Iris pigment epithelial cell (primary cell): ENCODE measurements around the gene SPATA33.
"Not testable (repeated sequence)": the region's sequence is repeated elsewhere in the genome, so short reads cannot be mapped to it uniquely, and the experiment has no call there.

ENCODE experiments used
- DNase-seq: peaks from one replicate; pipeline ENCODE4 v3.0.0-alpha.2; 2011; ENCODE audit warnings: low read depth

The SPATA33 gene

DNA sequence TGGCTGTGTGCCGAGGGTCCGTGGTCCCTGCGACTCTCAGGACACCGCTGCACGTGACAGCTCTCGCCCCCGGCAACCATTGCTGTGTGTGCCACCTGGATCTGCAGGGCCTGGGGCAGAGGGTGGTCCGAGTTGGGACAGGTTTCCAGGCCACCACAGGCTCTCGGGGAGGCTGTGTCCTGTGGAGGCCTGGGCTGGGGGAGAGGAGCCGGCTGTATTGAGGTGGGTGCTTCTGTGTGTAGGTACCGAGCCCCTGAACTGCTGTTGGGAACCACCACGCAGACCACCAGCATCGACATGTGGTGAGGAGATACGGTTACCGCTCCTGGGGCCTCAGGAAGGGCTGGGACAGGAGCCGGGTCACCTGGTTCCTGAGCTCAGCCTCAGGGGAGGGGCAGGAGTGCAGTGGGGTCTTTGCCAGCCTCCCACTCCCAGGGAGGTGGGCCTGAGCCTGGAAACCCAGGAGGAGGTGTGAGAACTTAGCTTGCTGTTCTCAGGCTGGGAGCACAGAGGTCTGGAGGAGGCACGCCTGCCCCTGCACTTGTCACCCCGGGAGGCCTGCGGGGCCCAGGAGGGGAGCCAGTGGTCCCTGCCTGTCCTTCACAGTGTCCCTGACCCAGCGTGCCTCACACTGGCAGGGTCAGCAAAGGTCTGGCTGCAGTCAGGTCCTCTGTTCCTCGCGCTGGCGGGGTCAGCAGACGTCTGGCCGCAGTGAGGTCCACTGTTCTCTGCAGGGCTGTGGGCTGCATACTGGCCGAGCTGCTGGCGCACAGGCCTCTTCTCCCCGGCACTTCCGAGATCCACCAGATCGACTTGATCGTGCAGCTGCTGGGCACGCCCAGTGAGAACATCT lies 36.5 kb downstream of the SPATA33 start:
- DNase-seq, result no peak

DNA sequence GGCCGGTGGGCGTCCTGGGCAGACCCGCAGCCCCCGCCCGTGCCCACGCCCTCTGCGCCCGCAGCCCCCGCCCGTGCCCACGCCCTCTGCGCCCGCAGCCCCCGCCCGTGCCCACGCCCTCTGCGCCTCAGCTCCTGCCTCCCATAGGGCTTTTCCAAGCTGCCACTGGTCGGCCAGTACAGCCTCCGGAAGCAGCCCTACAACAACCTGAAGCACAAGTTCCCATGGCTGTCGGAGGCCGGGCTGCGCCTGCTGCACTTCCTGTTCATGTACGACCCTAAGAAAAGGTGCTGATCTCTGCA lies 37.1 kb downstream of the SPATA33 start:
- not testable (repeated sequence) for DNase-seq

DNA sequence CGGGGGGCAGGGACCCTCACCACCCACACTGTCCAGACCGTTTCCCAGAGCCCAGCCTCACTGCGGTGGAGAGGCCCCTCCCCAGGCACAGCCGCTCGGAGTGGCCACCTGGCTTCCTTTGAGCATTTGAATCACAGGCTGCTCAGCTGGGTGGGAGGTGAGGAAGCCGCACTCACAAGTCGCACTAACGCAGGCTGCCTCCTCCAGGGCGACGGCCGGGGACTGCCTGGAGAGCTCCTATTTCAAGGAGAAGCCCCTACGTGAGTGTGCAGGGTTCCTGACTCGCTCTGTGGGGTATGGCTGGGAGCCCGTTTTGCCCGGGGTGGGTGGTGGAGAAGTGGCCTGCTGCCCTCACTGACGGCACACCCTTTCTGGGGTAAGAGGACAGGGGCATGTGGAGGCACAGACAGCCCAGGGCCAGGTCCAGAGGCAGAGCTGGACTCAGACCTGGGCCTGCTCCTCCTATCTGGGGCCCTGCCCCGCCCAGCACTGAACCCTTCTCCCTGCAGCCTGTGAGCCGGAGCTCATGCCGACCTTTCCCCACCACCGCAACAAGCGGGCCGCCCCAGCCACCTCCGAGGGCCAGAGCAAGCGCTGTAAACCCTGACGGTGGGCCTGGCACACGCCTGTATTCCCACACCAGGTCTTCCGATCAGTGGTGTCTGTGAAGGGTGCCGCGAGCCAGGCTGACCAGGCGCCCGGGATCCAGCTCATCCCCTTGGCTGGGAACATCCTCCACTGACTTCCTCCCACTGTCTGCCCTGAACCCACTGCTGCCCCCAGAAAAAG lies 37.6 kb downstream of the SPATA33 start:
- no peak for DNase-seq

DNA sequence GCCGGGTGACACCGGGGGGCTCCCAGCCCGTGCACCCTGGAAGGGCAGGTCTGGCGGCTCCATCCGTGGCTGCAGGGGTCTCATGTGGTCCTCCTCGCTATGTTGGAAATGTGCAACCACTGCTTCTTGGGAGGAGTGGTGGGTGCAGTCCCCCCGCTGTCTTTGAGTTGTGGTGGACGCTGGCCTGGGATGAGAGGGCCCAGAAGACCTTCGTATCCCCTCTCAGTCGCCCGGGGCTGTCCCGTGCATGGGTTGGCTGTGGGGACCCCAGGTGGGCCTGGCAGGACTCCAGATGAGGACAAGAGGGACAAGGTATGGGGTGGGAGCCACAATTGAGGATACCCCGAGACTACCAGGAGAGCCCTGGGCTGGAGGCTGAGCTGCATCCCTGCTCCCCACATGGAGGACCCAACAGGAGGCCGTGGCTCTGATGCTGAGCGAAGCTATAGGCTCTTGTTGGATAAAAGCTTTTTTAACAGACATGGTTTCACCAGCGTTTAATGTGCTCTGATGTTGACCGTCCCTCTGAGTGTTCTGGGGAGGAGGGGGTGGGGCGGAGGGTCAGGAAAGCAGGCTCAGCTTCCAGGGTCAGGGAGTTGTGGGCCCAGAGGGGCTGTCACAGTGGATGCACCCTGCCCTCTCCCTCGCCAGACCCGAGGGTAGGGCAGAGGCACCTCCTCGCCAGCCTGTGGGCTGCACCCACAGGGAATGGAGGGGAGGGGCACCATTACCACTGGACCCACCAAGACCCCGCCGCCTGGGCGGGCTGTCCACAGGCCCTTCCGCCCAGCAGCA lies 38.4 kb downstream of the SPATA33 start:
- no peak for DNase-seq

DNA sequence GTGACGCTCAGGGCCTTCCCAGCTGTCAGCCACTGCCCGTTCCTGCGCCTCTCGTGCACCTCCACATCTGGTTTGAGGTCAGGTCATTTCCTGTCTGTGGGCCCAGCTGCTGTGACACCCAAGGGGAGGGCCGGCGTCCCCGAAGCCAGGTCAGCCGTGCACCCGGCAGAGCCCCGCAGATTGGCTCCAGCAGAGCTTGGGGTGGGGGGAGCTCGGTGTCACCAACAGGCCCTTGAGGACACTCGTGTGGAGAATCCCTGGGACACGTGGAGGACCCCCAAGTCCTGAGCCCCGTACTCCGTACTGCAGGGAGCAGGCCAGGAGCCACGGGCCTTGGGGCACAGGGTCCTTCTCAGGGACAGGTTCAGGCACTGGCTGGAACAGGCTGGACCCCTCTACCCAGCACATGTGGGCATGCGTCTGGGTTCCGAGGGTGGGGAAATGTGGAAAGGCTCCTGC lies 39.1 kb downstream of the SPATA33 start:
- DNase-seq, result no peak

DNA sequence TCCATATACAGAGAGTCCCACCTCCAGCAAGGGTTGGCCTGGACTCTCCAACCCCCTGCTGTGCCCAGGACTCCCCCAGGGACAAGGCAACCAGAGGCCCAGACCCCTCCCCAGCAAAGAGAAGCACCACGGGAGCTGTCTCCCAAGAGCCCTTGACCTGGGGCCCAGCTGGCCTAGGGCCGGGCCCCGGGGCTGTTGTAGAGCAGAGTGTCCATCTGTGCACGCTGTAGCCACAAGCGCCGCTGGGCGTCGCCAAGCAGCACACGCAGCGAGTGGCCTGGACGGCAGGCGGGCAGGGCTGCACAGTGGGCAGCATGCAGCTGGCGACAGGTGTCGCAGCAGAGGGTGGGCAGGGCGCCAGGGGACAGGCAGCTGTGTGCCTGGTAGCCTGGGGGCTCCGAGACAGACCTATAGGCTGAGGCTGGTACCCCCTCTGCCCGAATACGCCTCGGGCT lies 39.6 kb downstream of the SPATA33 start:
- no peak for DNase-seq

DNA sequence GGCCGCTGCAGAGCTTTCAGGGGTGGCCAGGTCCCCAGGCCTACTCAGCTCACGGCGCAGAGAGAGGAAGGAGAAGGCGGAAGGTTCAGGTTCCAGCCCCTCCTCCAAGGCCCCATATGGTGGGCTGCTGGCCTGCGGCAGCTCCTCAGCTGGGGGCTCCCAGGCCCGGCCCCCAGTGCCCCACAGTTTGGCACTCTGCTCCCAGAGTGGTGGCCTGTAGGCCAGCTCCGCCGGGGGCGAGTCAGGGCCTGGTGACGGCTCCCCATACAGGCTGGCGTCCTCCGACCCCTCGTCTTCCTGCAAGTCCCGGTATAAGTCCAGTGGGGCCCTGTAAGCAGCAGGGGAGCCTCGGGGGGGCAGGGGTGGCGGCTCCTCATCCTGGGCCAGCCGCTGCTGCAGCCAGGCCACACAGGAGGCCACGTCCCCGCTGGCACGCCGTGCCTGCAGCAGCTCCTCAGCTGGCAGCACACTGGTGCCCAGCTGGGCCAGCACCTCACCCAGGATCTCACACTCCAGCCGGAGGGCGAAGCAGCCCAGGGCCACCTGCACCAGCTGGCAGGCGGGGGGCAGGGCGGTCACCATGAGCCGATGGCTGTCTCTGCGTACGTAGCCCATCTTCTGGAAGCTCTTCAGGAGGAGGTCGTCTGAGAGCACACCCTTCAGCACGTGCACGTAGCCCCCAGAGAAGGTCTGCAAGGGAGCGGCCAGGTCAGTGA lies 40.1 kb downstream of the SPATA33 start:
- no peak for DNase-seq

DNA sequence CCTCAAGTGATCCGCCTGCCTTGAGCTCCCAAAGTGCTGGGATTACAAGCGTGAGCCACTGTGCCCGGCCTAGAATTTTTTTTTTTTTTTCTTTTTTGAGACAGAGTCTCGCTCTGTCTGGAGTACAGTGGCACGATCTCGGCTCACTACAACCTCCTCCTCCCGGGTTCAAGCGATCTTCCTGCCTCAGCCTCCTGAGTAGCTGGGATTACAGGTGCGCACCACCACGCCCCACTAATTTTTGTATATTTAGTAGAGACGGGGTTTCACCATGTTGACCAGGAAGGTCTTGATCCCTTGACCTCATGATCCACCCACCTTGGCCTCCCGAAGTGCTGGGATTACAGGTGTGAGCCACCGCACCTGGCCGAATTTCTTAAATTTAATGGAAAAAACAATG lies 41.1 kb downstream of the SPATA33 start:
- DNase-seq, result not testable (repeated sequence)

DNA sequence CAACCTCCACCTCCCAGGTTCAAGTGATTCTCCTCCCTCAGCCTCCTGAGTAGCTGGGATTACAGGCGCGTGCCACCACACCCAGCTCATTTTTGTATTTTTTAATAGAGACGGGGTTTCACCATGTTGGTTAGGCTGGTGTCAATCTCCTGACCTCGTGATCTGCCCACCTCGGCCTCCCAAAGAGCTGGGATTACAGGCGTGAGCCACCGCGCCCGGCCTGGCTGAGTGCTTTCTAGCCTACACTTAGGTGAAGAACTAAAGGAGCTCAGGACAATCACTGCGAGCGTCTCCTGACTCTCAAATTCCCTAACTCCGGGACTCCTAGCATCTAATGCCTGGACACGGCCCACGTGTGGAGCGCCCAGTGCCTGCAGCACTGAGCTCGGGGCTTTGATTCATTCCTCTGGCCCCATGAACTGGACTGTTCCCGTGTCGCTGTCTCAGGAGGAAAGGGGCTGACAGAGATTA lies 42.0 kb downstream of the SPATA33 start:
- DNase-seq, result not testable (repeated sequence)

DNA sequence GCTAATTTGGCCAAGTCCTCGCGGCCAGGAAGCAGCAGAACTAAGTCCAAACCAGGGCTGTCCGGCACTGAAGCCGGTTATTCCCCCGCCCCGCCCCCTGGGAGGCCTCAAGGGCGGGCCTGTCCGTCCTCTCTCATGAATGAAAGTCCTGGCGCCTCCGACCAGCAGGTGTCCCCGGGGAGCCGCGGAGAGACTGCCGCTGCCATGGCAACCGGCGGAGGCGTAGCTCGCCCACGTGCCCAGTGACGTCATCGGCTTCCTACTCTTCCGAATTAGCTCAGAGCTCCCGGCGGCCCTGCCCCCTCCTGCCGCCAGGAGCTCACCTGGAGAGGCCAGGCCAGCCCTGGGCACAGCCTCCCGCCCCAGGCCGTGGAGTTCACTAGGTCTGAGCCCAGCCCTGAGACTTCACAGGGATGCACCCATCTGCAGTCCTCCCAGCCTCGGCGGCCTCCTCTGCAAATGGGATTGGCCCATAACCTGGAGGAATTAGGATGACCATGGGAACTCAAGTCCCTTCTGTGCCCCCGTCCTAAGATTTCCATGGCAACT lies 42.5 kb downstream of the SPATA33 start:
- peak; percentile 97 for DNase-seq

DNA sequence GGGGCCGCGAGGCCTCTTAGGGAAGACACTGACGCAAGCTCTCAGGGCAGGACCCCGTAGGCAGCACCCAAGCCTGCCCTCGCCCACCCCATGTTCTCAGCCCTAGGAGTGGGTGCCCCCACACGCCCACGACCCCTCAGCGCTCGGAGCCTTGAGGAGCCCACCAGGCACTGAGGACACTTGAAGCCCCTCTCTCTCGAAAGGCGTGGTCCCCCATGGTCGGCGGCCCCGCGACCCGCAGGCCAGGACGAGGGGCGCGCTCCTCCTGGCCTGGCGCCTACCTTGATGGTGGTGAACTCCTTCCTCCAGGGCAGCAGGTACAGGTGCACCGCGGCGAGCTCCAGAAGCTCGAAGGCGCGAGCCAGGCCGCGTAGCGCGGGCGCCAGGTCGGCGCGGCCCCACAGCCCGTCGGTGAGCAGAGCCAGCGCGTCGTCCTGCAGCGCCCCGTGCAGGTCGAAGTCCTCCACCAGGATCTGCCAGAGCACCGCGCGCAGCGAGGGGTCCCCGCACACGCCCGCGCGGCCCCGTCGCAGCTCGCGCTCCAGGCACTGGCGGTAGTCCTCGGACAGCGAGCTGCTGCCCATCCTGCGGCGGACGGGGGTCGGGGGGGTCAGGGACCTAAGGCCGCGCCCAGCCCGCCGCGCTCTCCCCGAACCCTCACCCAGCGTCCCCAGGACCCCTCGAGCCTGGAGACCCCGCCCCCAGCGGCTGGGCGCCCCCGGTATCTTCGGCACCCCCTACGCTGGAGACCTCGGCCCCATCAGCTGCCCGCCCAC lies 43.2 kb downstream of the SPATA33 start:
- DNase-seq, result peak; percentile 51

DNA sequence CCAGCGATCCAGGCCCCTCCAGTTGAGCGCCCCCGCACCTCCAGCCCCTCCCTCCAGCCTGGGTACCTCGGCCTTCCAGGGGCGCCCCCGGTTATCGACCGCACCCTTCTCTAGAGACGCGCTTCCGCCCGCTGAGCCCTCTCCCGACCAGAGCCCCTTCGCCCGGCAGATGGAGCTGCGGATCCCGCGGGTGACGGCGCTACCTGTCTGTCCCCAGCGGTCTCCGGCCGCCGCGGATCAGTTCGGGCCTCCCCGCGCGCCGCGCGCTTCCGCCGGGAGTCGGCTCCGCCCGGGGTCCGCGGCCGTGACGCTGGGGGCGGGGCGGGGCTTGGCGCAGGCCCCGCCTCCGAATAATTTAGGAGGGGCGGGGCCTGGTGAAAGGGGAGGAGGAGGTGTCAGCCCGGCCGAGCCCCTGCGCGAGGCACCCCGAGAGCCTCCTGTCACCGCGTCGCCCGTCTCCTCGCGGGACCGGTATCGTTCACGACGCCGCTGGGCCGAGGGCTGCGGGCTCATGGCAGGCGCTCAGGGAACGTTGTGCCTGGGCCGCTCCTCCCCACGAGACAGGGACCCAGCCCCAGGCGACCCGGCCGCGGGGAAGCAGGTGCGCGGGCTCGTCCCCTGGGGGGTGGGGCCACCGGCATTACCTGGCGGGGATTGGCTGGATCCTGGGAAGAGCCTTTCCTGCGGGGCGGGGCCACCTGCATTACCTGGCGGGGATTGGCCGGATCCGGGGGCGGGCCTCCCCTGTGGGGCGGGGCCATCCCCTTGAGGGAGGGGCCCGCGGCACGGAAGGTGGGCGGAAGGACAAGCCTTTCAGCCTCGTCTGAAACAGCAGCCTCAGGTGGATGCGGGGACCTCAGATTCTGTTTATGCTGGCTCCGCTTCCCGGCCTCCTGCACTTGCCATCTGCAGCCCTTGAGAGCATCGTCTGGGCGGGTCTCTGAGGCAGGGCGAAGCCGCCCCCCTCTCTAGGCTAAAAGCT lies 44.1 kb downstream of the SPATA33 start, which contains the start of gene SPATA2L:
Gene SPATA2L, minus strand, starts transcription at position 281 of the 982 bp plus-strand sequence. CDS start 473 bp downstream, outside the sequence.
- DNase-seq, result peak; percentile 84

DNA sequence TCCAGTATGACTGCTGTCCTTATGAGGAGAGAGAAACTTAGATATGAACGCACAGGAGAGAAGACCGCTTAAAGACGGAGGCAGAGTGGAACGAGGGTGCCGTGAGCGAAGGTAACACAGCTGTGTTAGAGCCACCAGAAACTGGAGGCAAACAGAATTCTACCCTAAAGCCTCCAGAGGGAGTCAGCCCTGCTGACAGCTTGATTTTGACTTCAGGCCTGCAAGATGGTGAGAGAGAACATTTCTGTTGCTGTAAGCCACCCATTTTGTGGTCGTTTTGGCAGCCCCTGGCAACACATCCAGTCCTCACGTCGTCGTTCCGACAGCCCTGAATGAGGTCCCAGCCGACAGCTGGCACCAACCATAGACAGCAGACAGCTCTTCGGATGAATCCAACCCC lies 46.6 kb downstream of the SPATA33 start:
- no peak for DNase-seq

DNA sequence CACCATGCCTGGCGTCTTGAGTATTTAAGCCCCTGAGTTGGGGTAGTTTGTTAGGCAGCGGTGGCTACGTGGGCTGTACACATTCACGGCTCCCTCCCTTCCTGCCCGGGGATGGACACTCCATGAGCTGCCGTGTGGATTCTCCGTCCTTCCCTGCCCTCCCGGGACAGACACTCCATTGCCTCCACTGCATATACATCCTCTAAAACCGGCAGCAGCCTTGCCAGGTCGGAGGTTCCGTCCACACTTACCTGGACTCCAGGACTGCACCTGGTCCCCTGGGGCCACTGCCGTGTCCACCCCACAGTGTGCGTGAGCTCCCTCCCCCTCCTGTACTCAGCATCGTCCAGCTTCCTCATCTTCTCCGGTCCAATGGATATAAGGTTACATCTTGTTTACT lies 47.4 kb downstream of the SPATA33 start:
- DNase-seq, result no peak

DNA sequence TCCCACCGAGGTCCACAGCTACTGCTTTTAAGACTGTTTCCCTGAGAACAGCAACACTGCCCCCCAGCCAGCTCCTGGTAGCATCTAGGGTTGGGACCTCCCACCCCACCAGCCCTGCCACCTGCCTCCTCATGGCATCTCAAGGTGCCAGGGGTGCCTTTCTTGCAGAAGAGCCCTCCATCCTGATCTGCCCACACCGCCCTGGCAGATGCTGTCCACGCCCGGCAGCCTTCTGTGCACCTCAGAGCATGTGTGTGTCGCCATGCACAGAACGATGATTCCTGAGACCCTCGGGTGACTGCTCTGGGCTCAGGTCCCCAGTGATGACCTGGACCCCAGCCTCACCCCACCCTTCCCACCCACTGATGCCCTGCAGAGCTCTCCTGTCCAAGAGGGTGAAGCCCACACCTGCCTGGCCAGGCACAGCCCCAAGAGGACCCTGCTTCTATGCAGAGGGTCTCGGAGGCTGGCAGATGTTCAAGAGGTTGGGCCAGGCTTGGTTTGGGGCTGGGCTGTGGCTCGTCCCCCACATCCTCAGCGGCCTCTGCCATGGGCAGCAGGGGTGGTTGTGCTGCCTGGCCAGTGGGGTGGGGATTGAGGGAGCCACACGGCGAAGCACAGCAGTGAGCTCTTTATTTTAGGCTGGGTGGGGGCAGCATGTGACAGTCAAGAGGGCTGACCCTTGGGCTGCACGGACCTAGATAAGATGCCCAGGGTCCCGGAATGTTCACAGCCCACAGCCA lies 49.1 kb downstream of the SPATA33 start:
- DNase-seq, result no peak

DNA sequence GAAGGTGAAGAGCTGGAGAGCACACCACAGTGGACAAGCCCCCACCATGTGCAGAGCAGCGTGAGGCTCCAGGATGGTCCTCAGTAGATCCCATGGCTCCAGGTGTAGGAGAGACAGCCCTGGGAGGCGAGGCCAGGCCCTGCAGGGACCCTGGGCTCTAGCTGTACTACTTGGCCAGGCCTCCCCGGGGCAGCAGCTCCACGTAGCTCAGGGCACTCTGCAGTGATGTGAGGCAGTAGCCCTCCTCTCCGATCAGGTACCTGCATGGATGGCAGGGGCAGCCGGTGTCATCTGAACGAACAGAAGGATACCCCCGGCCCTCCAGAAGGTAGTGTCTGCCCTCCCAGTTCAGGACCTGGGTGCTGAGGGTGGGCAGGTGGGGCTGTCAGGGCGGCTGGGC lies 50.1 kb downstream of the SPATA33 start:
- DNase-seq, result no peak

DNA sequence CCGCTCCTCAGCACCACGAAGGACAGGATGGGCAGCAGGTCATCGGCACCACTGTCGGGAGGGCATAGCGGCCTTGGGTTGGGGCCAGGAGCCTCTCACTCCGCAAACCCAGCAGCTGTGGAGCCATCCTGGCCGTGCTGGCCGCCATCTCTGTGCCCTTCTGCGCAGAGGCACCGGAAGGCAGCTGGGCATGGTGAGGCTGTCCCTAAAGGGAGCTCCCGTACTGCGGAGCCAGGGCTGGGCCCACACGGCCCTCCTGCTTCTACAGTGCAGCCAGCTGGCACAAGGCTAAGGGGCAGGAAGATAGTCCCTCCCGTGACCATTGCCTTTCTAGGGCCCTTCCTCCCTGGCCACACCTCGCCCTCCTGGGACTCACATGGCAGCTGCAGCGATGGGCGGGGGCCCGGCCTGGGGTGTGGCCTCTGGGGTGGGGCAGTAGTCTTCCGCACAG lies 50.9 kb downstream of the SPATA33 start:
- no peak for DNase-seq

DNA sequence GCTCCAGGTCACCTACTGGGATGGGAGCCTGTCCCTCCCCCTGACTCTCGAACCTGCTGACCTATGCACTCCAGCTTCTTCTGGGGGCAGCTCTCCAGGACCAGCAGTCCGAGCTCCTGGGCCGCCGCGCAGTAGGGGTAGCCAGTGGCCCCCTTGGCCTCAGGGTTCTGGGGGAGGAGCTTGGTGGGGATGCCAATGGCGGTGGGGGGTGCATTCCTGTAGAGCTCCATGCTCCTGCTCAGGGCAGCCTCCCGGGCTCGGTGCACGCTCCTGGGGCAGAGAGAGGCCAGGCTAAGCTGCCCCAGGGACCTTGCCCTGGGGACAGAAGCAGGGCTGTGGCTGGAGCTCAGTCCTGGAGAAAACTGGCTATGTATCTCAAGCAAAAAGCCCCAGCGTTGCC lies 51.5 kb downstream of the SPATA33 start:
- DNase-seq, result no peak
